ENCODE results near the gene POFUT2. TPM values are rescaled to one million over a fixed set of nuclear protein-coding genes. Genes with fewer than 3 reads are reported as not detected.

POFUT2 gene
- polyA plus RNA-seq, 1 donor, result 36.2 TPM

DNA sequence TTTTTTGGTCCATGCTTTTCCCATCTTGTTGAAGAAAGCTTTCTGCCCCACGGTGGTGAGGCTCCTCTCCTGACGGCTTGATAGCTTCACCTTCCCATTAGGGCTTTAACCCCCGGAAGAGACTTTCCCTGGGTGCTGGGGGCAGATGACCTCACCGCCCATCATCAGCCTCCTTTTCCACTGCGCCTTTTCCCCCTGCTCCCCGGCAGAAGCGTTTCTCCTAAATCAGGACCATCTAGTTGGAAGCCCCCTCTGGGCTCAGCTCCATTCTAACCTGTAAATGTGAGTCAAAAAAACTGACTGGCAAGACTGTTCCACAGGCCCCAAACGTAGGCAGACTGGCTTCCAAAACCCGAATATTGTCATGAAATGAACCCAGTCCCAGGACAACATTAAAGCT is 6.7 kb downstream of the POFUT2 start:
- Histone ChIP-seq H3K4me3 (ENCODE audit: low read length) (no peak overlapping the region), H3K27me3 (ENCODE audit: control insufficient read depth, insufficient read depth, low read length) (no peaks in the 10 kb centered on the region), H3K4me1 (ENCODE audit: control insufficient read depth, insufficient read depth, low read length) (no peaks in the 10 kb centered on the region), H3K36me3 (ENCODE audit: control insufficient read depth, insufficient read depth, low read length) (peaks cover 90% of the 10 kb centered on the region), H3K9me3 (ENCODE audit: control insufficient read depth, low read depth, low read length) (no peaks in the 10 kb centered on the region), H3K27ac (ENCODE audit: low read length) (no peak overlapping the region)
- WGBS (ENCODE audit: insufficient coverage, low lambda C conversion rate), result no CpG with 5 or more reads among the region's 9 CpGs
- DNase-seq, result no peak

DNA sequence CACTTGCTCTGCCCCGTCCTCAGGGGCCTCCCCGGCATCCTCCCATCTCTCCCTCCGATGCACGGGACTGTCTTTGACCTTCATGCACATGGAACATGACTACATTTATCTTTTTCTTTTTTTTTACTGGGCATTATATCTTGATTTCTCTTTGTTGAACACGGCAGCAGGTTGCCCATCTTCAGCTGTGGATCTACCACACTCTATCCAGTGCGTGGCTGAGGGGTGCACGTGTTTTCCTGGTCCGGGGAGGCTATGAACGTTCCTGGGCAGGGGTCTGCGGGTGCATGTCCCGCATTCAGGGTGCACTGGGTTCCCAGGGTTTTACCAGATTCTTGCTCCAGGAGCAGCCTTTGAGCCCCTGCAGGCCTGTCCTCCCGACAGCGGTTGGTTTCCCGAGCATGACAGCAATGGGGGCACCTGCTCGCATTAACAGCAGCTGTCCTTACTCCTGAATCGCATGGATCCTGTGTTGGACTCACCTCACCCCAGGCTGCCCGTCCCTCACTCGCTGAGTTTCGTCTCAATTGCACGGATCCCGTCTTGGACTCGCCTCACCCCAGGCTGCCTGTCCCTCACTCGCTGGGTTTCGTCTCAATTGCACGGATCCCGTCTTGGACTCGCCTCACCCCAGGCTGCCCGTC is 7.4 kb downstream of the POFUT2 start:
- H3K9me3 ChIP-seq (ENCODE audit: control insufficient read depth, low read depth, low read length), result no peaks in the 10 kb centered on the region
- H3K4me3 ChIP-seq (ENCODE audit: low read length), result no peak overlapping the region
- 100% methylated on average over 6 of the region's 28 CpGs for WGBS (ENCODE audit: insufficient coverage, low lambda C conversion rate)
- no peaks in the 10 kb centered on the region for H3K27me3 ChIP-seq (ENCODE audit: control insufficient read depth, insufficient read depth, low read length)
- DNase-seq, result no peak
- no peaks in the 10 kb centered on the region for H3K4me1 ChIP-seq (ENCODE audit: control insufficient read depth, insufficient read depth, low read length)
- H3K27ac ChIP-seq (ENCODE audit: low read length), result no peak overlapping the region
- peaks cover 87% of the 10 kb centered on the region for H3K36me3 ChIP-seq (ENCODE audit: control insufficient read depth, insufficient read depth, low read length)

DNA sequence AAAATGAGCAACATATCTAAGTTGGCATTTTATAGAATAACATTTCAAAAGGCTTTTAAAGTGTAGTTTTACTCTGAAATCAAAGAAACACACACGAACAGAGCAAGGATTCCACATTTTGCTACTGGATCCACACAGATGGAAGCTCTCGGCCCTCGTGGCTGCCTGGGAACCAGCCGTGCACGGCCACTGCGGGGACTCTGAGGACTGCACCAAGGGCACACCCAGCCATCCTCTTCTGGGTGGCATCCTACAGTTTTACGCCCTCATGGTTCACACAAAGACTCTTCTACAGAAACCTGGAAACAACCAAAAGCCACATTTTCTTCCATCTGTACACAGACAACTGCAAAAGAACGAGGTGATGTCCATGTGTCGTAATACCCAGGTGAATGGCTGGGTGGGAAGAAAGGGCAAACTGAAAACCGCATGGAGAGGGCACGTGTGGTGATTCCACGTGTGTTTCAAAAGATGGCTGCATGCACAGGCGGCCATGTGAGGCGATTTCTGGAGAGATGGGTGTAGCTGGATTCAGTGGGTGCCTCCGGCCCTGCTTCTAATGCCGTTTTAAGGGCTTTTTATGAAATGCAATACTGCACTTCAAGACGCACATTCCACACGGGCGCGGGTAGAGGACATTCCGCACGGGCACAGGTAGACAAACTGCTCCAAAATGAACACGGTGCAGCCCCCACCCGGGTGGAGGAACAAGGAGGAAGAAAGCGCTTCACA is 8.1 kb downstream of the POFUT2 start:
- DNase-seq, result no peak
- peaks cover 87% of the 10 kb centered on the region for H3K36me3 ChIP-seq (ENCODE audit: control insufficient read depth, insufficient read depth, low read length)
- no peak overlapping the region for H3K27ac ChIP-seq (ENCODE audit: low read length)

GRCh38 chr21:45278156-45278911 is 9.4 kb downstream of the POFUT2 start:
- DNase-seq, result no peak
- WGBS (ENCODE audit: insufficient coverage, low lambda C conversion rate), result 80% methylated on average over 1 of the region's 27 CpGs

More for the DNA sequence above, 8.1 kb downstream of the POFUT2 start:
- H3K9me3 ChIP-seq (ENCODE audit: control insufficient read depth, low read depth, low read length), result no peaks in the 10 kb centered on the region
- H3K27me3 ChIP-seq (ENCODE audit: control insufficient read depth, insufficient read depth, low read length), result no peaks in the 10 kb centered on the region
- WGBS (ENCODE audit: insufficient coverage, low lambda C conversion rate), result no CpG with 5 or more reads among the region's 25 CpGs
- no peak overlapping the region for H3K4me3 ChIP-seq (ENCODE audit: low read length)
- H3K4me1 ChIP-seq (ENCODE audit: control insufficient read depth, insufficient read depth, low read length), result no peaks in the 10 kb centered on the region

DNA sequence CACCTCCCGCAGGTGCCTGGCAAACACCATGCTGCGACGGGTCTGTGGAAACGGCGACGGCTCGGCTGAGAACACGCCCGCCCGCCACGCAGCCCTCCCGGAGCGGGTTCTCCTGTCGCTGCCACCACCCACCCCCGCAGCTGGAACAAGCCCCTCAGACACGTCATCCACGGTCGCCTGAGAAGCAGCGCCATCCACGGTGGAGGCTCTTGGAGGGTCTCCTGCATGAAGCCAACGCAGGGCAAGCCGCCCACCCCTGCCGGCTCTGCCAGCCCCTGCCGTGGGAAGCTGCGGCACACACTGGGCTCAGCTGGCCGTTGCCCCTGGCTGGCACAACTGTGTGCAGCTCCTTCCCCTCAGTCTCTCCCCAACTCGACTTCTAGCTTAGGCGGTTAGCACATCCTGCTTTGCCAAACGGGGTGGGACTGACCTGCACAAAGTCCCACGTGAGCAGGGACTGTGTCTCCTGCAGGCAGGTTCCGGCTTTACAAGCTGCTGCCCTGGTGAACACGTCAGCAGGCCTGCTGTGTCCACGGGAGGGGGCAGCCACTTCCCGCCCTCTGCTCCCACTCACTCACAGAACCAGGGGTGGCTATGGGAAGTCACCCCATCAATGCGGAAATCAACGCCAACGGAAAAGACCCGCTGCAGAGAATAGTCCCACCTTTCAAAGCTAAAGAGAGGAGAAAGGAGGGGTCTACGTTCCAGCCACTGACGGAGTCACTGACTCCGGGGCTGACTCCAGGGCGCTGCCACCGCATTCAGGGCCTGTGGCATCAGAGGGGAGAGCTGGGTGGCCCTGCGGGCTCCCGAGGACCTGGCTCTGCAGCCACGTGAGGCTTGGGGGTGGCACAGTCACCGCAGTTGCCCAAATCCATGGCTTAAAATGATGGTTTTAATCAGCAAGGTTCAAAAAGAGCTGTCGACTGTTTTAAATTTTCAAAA is 10.3 kb downstream of the POFUT2 start:
- Histone ChIP-seq H3K36me3 (ENCODE audit: control insufficient read depth, insufficient read depth, low read length) (peaks cover 81% of the 10 kb centered on the region), H3K4me1 (ENCODE audit: control insufficient read depth, insufficient read depth, low read length) (no peaks in the 10 kb centered on the region), H3K27ac (ENCODE audit: low read length) (no peak overlapping the region), H3K4me3 (ENCODE audit: low read length) (no peak overlapping the region), H3K27me3 (ENCODE audit: control insufficient read depth, insufficient read depth, low read length) (no peaks in the 10 kb centered on the region), H3K9me3 (ENCODE audit: control insufficient read depth, low read depth, low read length) (no peaks in the 10 kb centered on the region)
- DNase-seq, result no peak
- WGBS (ENCODE audit: insufficient coverage, low lambda C conversion rate), result 100% methylated on average over 1 of the region's 48 CpGs

More at GRCh38 chr21:45278156-45278911, 9.4 kb downstream of the POFUT2 start:
- Histone ChIP-seq H3K36me3 (ENCODE audit: control insufficient read depth, insufficient read depth, low read length) (peaks cover 84% of the 10 kb centered on the region), H3K9me3 (ENCODE audit: control insufficient read depth, low read depth, low read length) (no peaks in the 10 kb centered on the region), H3K4me3 (ENCODE audit: low read length) (no peak overlapping the region), H3K27ac (ENCODE audit: low read length) (no peak overlapping the region), H3K4me1 (ENCODE audit: control insufficient read depth, insufficient read depth, low read length) (no peaks in the 10 kb centered on the region), H3K27me3 (ENCODE audit: control insufficient read depth, insufficient read depth, low read length) (no peaks in the 10 kb centered on the region)

GRCh38 chr21:45276596-45276995 is 11.1 kb downstream of the POFUT2 start:
- Histone ChIP-seq H3K4me3 (ENCODE audit: low read length) (no peak overlapping the region), H3K4me1 (ENCODE audit: control insufficient read depth, insufficient read depth, low read length) (no peaks in the 10 kb centered on the region), H3K27me3 (ENCODE audit: control insufficient read depth, insufficient read depth, low read length) (no peaks in the 10 kb centered on the region), H3K9me3 (ENCODE audit: control insufficient read depth, low read depth, low read length) (peaks cover 2% of the 10 kb centered on the region), H3K36me3 (ENCODE audit: control insufficient read depth, insufficient read depth, low read length) (peaks cover 78% of the 10 kb centered on the region), H3K27ac (ENCODE audit: low read length) (no peak overlapping the region)
- WGBS (ENCODE audit: insufficient coverage, low lambda C conversion rate), result 100% methylated on average over 1 of the region's 19 CpGs
- no peak for DNase-seq

- Histone ChIP-seq H3K4me1 (ENCODE audit: control insufficient read depth, insufficient read depth, low read length) (no peaks in the 10 kb centered on the region), H3K9me3 (ENCODE audit: control insufficient read depth, low read depth, low read length) (peaks cover 17% of the 10 kb centered on the region), H3K27me3 (ENCODE audit: control insufficient read depth, insufficient read depth, low read length) (no peaks in the 10 kb centered on the region), H3K36me3 (ENCODE audit: control insufficient read depth, insufficient read depth, low read length) (peaks cover 68% of the 10 kb centered on the region), H3K4me3 (ENCODE audit: low read length) (no peak overlapping the region), H3K27ac (ENCODE audit: low read length) (no peak overlapping the region)
- DNase-seq, result no peak
- no CpG with 5 or more reads among the region's 13 CpGs for WGBS (ENCODE audit: insufficient coverage, low lambda C conversion rate)
Observed at GRCh38 chr21:45270306-45270821, 17.3 kb downstream of the POFUT2 start.

- H3K27me3 ChIP-seq (ENCODE audit: control insufficient read depth, insufficient read depth, low read length), result no peaks in the 10 kb centered on the region
- H3K4me1 ChIP-seq (ENCODE audit: control insufficient read depth, insufficient read depth, low read length), result no peaks in the 10 kb centered on the region
- DNase-seq, result no peak
- no peak overlapping the region for H3K27ac ChIP-seq (ENCODE audit: low read length)
- no peak overlapping the region for H3K4me3 ChIP-seq (ENCODE audit: low read length)
- H3K9me3 ChIP-seq (ENCODE audit: control insufficient read depth, low read depth, low read length), result peaks cover 17% of the 10 kb centered on the region
- peaks cover 68% of the 10 kb centered on the region for H3K36me3 ChIP-seq (ENCODE audit: control insufficient read depth, insufficient read depth, low read length)
- 100% methylated on average over 2 of the region's 13 CpGs for WGBS (ENCODE audit: insufficient coverage, low lambda C conversion rate)
Observed at GRCh38 chr21:45269861-45270260, 17.8 kb downstream of the POFUT2 start.

GRCh38 chr21:45267390-45267760 is 20.3 kb downstream of the POFUT2 start:
- no peak for DNase-seq
- no peak overlapping the region for H3K27ac ChIP-seq (ENCODE audit: low read length)
- 100% methylated on average over 2 of the region's 16 CpGs for WGBS (ENCODE audit: insufficient coverage, low lambda C conversion rate)

More at GRCh38 chr21:45267390-45267760, 20.3 kb downstream of the POFUT2 start:
- Histone ChIP-seq H3K36me3 (ENCODE audit: control insufficient read depth, insufficient read depth, low read length) (peaks cover 67% of the 10 kb centered on the region), H3K9me3 (ENCODE audit: control insufficient read depth, low read depth, low read length) (peaks cover 17% of the 10 kb centered on the region), H3K4me1 (ENCODE audit: control insufficient read depth, insufficient read depth, low read length) (peaks cover 1% of the 10 kb centered on the region), H3K27me3 (ENCODE audit: control insufficient read depth, insufficient read depth, low read length) (no peaks in the 10 kb centered on the region), H3K4me3 (ENCODE audit: low read length) (no peak overlapping the region)
